HepG2 (cell line): ENCODE measurements around the gene ABCB6. TPM values are rescaled to one million over a fixed set of nuclear protein-coding genes. Genes with fewer than 3 reads are reported as not detected.

ENCODE experiments used
- AFF4 ChIP-seq: sonication (generic); formaldehyde crosslinking; IDR thresholded peaks from 2 replicates; pipeline ENCODE4 v1.4.0; 2020; ENCODE audit warnings: missing genetic modification reagents
- ARHGAP35 ChIP-seq: sonication (generic); formaldehyde crosslinking; IDR thresholded peaks from 2 replicates; pipeline ENCODE4 v1.9.0; 2022; ENCODE audit warnings: mild to moderate bottlenecking, inconsistent platforms, moderate library complexity, missing genetic modification reagents, borderline replicate concordance
- GATAD2A ChIP-seq: IDR thresholded peaks from 2 replicates; pipeline ENCODE4 v1.6.1; 2016
- IKZF4 ChIP-seq: sonication (generic); formaldehyde crosslinking; IDR thresholded peaks from 2 replicates; pipeline ENCODE4 v1.5.1; 2020; ENCODE audit warnings: borderline replicate concordance, mild to moderate bottlenecking, low read depth, missing genetic modification reagents; ENCODE audit errors: not compliant biosample characterization
- MIER2 ChIP-seq: IDR thresholded peaks from 2 replicates; pipeline ENCODE4 v1.6.1; 2016; ENCODE audit warnings: missing biosample characterization, missing genetic modification reagents
- MLX ChIP-seq: IDR thresholded peaks from 2 replicates; pipeline ENCODE4 v1.6.1; 2016
- PHF20 ChIP-seq: sonication (generic); formaldehyde crosslinking; IDR thresholded peaks from 2 replicates; pipeline ENCODE4 v1.5.0; 2020; ENCODE audit warnings: mild to moderate bottlenecking, missing genetic modification reagents
- PRMT3 ChIP-seq: sonication (generic); formaldehyde crosslinking; IDR thresholded peaks from 2 replicates; pipeline ENCODE4 v1.8.1; 2022; ENCODE audit warnings: low read depth, mild to moderate bottlenecking, moderate library complexity, missing genetic modification reagents, borderline replicate concordance
- RORA ChIP-seq: sonication (generic); formaldehyde crosslinking; IDR thresholded peaks from 2 replicates; pipeline ENCODE4 v1.5.0; 2020; ENCODE audit warnings: mild to moderate bottlenecking, missing genetic modification reagents, moderate library complexity
- TARDBP ChIP-seq: sonication (generic); formaldehyde crosslinking; IDR thresholded peaks from 2 replicates; pipeline ENCODE4 v1.8.0; 2022; ENCODE audit warnings: mild to moderate bottlenecking, missing genetic modification reagents
- TGIF2 ChIP-seq: IDR thresholded peaks from 2 replicates; pipeline ENCODE4 v1.6.1; 2016; ENCODE audit warnings: control low read depth, missing compliant biosample characterization
- ZFY ChIP-seq: sonication (generic); formaldehyde crosslinking; IDR thresholded peaks from 2 replicates; pipeline ENCODE4 v1.4.0; 2020; ENCODE audit warnings: missing genetic modification reagents
- ZNF224 ChIP-seq: sonication (generic); formaldehyde crosslinking; IDR thresholded peaks from 2 replicates; pipeline ENCODE4 v1.5.0; 2020; ENCODE audit warnings: mild to moderate bottlenecking, missing genetic modification reagents
- ZNF879 ChIP-seq: sonication (generic); formaldehyde crosslinking; IDR thresholded peaks from 2 replicates; pipeline ENCODE4 v1.8.1; 2023; ENCODE audit warnings: missing genetic modification reagents
- ZSCAN9 ChIP-seq: IDR thresholded peaks from 2 replicates; pipeline ENCODE4 v1.6.1; 2016; ENCODE audit warnings: borderline replicate concordance
- polyA plus RNA-seq, 8 experiments: library from polyadenylated mRNA; depleted of rRNA in 3 of 8; stranded (reverse) in 7 of 8; unstranded in 1 of 8; fragments of >200 nt; fragmentation: Illumina TruSeq in 4 of 8; extraction: Trizol in 4 of 8; gene quantifications; 2 replicates each; pipeline versions ENCODE4 v1.2.1 to v1.2.3, GENCODE V29; 2011 to 2016; ENCODE audit warnings: low read depth in 4 of 8, missing spikeins in 1 of 8, mixed read lengths in 1 of 8; ENCODE audit not compliant: insufficient read depth in 1 of 8
- total RNA-seq, 5 experiments: library from RNA; depleted of rRNA; stranded (reverse); fragments of >200 nt; fragmentation: Illumina TruSeq; extraction: Trizol; gene quantifications; 2 replicates each; pipeline ENCODE4 v1.2.3, GENCODE V29; 2016; ENCODE audit warnings: low read depth in 1 of 5
- TF ChIP-seq, protein P1 (sequence below): sonication (generic); formaldehyde crosslinking; IDR thresholded peaks from 2 replicates; pipeline ENCODE4 v1.5.0; 2020; ENCODE audit warnings: missing genetic modification reagents, mild to moderate bottlenecking, borderline replicate concordance
- TF ChIP-seq, protein P2 (sequence below): sonication (generic); formaldehyde crosslinking; IDR thresholded peaks from 2 replicates; pipeline ENCODE4 v1.8.1; 2023; ENCODE audit warnings: missing genetic modification reagents, inconsistent platforms, borderline replicate concordance
- TF ChIP-seq, protein P3 (sequence below): IDR thresholded peaks from 2 replicates; pipeline ENCODE4 v1.6.1; 2016; ENCODE audit warnings: missing genetic modification reagents, missing compliant biosample characterization
- TF ChIP-seq, protein P4 (sequence below): IDR thresholded peaks from 2 replicates; pipeline ENCODE4 v1.6.1; 2012; ENCODE audit warnings: low read depth, low read length, improper control_type of control experiment

Gene ABCB6
- total and polyA plus RNA-seq, 2 of the 13 experiments (the other 11 are each of a cell fraction or from before 2014, with no cell fraction given), result 91.1 to 137 TPM

DNA sequence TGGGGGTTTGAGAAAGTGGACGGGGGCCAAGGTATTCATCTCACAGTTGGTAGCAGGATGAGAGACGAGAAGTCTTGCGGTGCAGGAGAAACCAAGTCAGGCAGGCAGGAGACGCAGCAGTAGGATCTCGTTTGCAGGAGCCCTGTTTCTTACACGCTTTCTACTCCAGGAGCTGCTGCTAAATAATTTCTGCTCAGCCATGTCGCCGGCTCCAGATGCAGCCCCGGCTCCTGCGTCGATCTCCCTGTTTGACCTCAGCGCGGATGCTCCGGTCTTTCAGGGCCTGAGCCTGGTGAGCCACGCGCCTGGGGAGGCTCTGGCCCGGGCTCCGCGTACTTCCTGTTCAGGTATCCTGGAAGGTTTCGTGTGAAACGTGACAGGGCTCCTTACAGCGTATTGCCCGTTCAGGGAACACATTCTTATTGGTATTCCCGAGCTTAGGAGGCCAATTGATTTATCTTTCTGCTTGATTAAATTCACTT, 11.3 kb upstream of the ABCB6 start (continued):
- 0 out of 2 replicates have a peak, but pooled peaks have one; percentile 19 for TF ChIP-seq AFF4 (CRISPR knock-in tag)
- TF ChIP-seq ZFY (CRISPR knock-in tag), result peak; percentile 42; the same call in 1 of the 2 replicates
- no peak for TF ChIP-seq ZSCAN9 (CRISPR knock-in tag)
- peak; percentile 17 for TF ChIP-seq IKZF4 (CRISPR knock-in tag)
- TF ChIP-seq ZNF224 (CRISPR knock-in tag), result peak; percentile 22; the same call in 1 of the 2 replicates
- TF ChIP-seq, protein P1, sequence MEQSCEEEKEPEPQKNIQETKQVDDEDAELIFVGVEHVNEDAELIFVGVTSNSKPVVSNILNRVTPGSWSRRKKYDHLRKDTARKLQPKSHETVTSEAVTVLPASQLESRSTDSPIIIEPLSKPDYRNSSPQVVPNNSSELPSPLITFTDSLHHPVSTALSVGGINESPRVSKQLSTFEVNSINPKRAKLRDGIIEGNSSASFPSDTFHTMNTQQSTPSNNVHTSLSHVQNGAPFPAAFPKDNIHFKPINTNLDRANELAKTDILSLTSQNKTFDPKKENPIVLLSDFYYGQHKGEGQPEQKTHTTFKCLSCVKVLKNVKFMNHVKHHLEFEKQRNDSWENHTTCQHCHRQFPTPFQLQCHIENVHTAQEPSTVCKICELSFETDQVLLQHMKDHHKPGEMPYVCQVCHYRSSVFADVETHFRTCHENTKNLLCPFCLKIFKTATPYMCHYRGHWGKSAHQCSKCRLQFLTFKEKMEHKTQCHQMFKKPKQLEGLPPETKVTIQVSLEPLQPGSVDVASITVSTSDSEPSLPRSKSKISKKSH (CRISPR knock-in tag), result 0 out of 2 replicates have a peak, but pooled peaks have one; percentile 3
- TF ChIP-seq PHF20 (CRISPR knock-in tag), result 0 out of 2 replicates have a peak, but pooled peaks have one; percentile 34
- 0 out of 2 replicates have a peak, but pooled peaks have one; percentile 49 for TF ChIP-seq MLX
- TF ChIP-seq ZNF879, result peak; percentile 21; the same call in 1 of the 2 replicates
- TF ChIP-seq, protein P2, sequence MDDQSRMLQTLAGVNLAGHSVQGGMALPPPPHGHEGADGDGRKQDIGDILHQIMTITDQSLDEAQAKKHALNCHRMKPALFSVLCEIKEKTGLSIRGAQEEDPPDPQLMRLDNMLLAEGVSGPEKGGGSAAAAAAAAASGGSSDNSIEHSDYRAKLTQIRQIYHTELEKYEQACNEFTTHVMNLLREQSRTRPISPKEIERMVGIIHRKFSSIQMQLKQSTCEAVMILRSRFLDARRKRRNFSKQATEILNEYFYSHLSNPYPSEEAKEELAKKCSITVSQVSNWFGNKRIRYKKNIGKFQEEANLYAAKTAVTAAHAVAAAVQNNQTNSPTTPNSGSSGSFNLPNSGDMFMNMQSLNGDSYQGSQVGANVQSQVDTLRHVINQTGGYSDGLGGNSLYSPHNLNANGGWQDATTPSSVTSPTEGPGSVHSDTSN, result no peak
- TF ChIP-seq GATAD2A (CRISPR knock-in tag), result no peak
- TF ChIP-seq RORA, result no peak
- TF ChIP-seq MIER2, result no peak
- TF ChIP-seq TGIF2 (CRISPR knock-in tag), result no peak
- peak; percentile 13; the same call in 1 of the 2 replicates for TF ChIP-seq TARDBP
- TF ChIP-seq PRMT3 (CRISPR knock-in tag), result no peak
- TF ChIP-seq, protein P3, sequence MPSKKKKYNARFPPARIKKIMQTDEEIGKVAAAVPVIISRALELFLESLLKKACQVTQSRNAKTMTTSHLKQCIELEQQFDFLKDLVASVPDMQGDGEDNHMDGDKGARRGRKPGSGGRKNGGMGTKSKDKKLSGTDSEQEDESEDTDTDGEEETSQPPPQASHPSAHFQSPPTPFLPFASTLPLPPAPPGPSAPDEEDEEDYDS (CRISPR knock-in tag), result no peak
- TF ChIP-seq ARHGAP35, result no peak; the same call in 1 of the 2 replicates
- TF ChIP-seq, protein P4, sequence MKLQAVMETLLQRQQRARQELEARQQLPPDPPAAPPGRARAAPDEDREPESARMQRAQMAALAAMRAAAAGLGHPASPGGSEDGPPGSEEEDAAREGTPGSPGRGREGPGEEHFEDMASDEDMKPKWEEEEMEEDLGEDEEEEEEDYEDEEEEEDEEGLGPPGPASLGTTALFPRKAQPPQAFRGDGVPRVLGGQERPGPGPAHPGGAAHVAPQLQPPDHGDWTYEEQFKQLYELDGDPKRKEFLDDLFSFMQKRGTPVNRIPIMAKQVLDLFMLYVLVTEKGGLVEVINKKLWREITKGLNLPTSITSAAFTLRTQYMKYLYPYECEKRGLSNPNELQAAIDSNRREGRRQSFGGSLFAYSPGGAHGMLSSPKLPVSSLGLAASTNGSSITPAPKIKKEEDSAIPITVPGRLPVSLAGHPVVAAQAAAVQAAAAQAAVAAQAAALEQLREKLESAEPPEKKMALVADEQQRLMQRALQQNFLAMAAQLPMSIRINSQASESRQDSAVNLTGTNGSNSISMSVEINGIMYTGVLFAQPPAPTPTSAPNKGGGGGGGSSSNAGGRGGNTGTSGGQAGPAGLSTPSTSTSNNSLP, result no peak
